Mucosa of descending colon (tissue), 3 donors: ENCODE data around the gene SS18L1. TPM values are rescaled to one million over a fixed set of nuclear protein-coding genes. Genes with fewer than 3 reads are reported as not detected.
A peak's percentile ranks its signal among the peaks of the same experiment; 100 is the strongest.

ENCODE experiments used
- ATAC-seq: fragments of 200-7000 bp; cut with Tn5 transposase; one replicate; pipeline ENCODE4 v1.9.1; 2020; ENCODE audit warnings: mild to moderate bottlenecking, moderate library complexity
- DNase-seq, 3 donors: peaks; one replicate each; pipeline ENCODE4 v3.0.0-alpha.2; 2020
- H3K36me3 ChIP-seq: fragments of 200-600 bp; one replicate; pipeline ENCODE4 v1.8.0; 2021; ENCODE audit warnings: low read depth, mild to moderate bottlenecking
- H3K4me1 ChIP-seq: fragments of 200-600 bp; one replicate; pipeline ENCODE4 v1.8.0; 2021; ENCODE audit warnings: low read depth, mild to moderate bottlenecking
- H3K4me3 ChIP-seq: fragments of 200-600 bp; one replicate; pipeline ENCODE4 v1.8.0; 2021; ENCODE audit warnings: mild to moderate bottlenecking
- H3K9me3 ChIP-seq: fragments of 200-600 bp; one replicate; pipeline ENCODE4 v1.8.0; 2021; ENCODE audit warnings: mild to moderate bottlenecking
- intact Hi-C, 2 donors: fragments of 100-400 bp; cut with DNase I in 1 of 2; cut with micrococcal nuclease in 1 of 2; formaldehyde crosslinking; loops; one replicate each; pipeline versions ENCODE4 v1.11.0 to v1.11.1; 2022; cut with DNase I, micrococcal nuclease
- total RNA-seq, 3 donors: library from RNA; stranded (reverse); fragmentation: NEBNext Ultra II Directional in 2 of 3; extraction: Animal tissue kit (Norgen Biotek cat#: 25700) in 2 of 3; gene quantifications; one replicate each; pipeline versions ENCODE4 v1.2.1 to v1.2.4, GENCODE V29; 2021 to 2023
- TF ChIP-seq, protein P1 (sequence below): fragments of 200-600 bp; IDR thresholded peaks from one replicate; pipeline ENCODE4 v1.8.0; 2022; ENCODE audit warnings: antibody characterized with exemption, mild to moderate bottlenecking
- donor health status: DM: no; HTN: no; CAD: no; lungs with moderate emphysema.
- donor health status: DM: no; HTN: no; CAD: no.
- donor health status: DM: no; HTN: yes; CAD: no.

SS18L1 gene
- total RNA-seq, 3 donors from 2014 or later = 13.2 to 16.0 (median 14.4) TPM

DNA sequence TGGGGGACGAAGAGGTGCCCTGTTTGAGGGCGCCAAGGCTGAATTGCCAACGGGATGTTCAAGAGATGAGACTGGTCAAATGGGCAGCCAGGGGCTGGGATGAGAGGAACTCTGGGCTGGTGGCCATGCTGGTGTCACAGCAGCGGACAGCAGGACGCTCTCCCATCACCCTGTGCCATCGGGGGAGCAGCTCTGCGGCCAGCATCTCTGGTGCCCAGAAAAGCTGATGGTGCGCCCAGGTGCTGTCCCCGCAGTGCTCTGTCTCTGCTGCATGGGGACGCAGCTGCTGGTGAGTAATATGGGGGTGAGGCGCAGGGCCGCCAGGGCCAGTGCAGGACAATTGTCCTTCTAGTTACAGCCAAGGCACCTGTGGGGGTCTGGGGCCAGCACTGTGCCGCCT, 81.5 kb downstream of the SS18L1 start:
- TF ChIP-seq, protein P1, sequence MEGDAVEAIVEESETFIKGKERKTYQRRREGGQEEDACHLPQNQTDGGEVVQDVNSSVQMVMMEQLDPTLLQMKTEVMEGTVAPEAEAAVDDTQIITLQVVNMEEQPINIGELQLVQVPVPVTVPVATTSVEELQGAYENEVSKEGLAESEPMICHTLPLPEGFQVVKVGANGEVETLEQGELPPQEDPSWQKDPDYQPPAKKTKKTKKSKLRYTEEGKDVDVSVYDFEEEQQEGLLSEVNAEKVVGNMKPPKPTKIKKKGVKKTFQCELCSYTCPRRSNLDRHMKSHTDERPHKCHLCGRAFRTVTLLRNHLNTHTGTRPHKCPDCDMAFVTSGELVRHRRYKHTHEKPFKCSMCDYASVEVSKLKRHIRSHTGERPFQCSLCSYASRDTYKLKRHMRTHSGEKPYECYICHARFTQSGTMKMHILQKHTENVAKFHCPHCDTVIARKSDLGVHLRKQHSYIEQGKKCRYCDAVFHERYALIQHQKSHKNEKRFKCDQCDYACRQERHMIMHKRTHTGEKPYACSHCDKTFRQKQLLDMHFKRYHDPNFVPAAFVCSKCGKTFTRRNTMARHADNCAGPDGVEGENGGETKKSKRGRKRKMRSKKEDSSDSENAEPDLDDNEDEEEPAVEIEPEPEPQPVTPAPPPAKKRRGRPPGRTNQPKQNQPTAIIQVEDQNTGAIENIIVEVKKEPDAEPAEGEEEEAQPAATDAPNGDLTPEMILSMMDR = no peak
- intact Hi-C loops = no loop called here
- Histone ChIP-seq H3K4me3 (no peak overlapping the region), H3K9me3 (no peaks in the 10 kb centered on the region), H3K4me1 (no peaks in the 10 kb centered on the region), H3K36me3 (no peaks in the 10 kb centered on the region)
- no peak for ATAC-seq
- DNase-seq = no peak

DNA sequence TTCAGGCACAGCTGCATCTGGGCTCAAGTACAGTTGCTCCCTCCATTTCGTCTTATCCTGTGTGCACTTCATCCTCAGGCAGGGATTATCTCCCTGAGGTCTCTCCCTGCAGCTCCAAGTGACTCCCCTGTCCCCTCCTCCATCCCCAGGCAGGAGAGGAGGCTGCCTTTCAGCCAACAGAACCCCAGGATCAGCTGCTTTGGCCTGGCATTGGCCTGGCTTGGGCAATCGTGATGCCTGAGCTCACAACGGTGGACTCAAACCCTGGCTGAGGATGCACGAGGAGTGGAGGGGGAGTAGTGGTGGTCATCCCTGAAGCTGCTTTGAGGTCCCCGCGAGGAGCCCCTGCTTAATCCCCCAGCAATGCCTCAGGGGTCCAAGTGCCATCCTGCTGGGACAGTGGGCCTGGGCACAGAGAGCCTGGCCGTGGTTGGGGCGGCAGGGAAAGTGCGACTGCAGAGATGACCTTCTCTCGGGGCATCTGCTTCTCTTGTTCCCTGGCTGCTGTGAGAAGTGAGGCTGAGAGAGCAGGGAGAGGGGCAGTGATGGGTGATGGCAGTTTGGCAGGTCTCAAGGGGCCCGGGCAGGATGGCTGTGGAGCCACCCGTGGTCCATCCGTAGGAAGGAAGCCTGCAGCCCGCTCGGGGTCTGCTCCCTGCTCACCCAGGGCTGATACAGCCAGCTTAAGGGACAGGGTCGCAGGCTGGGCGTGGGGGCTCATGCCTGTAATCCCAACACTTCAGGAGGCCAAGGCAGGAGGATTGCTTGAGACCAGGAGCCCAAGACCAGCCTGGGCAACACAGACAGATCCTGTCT, 82.5 kb downstream of the SS18L1 start:
- no peak for DNase-seq
- no peaks in the 10 kb centered on the region for H3K9me3 ChIP-seq
- no peak for ATAC-seq
- no peaks in the 10 kb centered on the region for H3K4me1 ChIP-seq
- H3K4me3 ChIP-seq = no peak overlapping the region
- TF ChIP-seq, protein P1 = no peak
- intact Hi-C loops = no loop called here
- H3K36me3 ChIP-seq = no peaks in the 10 kb centered on the region

DNA sequence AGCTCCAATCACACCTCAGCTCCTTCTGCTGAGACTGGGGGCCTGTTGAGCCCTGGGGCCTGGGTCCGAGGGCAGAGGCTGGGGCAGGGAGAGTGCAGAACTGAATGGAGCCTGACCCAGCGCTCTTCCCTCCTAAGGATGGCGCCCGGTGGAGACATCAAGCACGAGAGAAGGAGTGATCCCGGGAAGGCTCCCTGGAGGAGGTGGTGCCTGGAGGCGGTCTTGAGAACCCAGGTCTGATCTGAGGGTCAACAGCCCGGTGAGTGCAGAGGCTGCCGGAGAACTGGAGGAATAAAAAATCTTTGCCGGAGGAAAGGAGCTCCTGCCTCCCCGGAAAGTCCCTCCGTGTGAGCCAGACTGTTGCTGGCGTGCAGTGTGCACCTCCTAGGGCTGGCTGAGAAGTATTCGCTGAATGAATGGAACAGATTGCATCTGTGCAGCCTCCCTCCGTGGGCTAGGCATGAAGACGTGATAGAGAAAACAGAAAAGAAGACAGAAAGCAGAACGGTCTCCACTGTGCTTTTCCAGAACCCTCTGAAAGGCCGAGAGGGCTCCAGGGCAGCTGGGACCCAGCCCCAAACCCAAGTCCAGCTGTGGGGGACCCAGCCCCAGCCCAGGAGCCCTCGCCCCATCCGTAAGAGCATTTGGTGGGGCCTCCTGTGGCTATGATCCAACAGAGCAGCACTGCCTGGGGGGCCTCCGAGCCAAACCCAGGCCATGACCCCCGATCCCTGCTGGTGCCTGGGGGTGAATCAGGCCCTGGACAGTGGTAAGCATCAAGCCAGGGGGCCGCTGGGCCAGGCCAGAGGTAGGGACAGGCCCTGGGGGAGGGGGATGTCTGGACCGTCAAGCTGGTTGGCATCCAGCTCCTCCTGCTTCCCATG, 83.4 kb downstream of the SS18L1 start:
- intact Hi-C loops = no loop called here
- no peaks in the 10 kb centered on the region for H3K36me3 ChIP-seq
- no peak for ATAC-seq

DNA sequence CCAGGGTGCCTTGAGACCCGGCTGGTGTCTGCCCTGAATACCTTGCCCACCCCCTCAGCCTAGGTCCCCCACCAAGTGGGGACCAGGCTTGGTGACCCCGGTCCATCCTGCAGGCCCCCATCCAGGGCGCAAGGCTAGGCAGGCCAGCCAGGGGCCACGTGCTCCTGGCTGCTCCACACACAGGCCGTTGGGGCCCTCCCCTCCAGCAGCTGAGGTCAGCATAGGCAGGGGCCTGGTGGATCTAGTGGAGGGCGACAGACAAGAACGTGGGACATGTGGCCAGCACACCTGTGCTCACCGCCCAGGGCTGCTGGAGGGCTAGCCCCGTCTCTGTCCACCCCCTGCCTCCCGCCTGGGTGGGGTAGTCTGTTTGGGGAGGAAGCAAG, 84.0 kb downstream of the SS18L1 start:
- no peaks in the 10 kb centered on the region for H3K36me3 ChIP-seq
- DNase-seq (no peak), ATAC-seq (peak; percentile 4)
- intact Hi-C loops = no loop called here
- no peaks in the 10 kb centered on the region for H3K9me3 ChIP-seq
- H3K4me3 ChIP-seq = no peak overlapping the region
- H3K4me1 ChIP-seq = no peaks in the 10 kb centered on the region
- TF ChIP-seq, protein P1 = no peak

More for the DNA sequence above, 83.4 kb downstream of the SS18L1 start:
- Histone ChIP-seq H3K9me3 (no peaks in the 10 kb centered on the region), H3K4me1 (no peaks in the 10 kb centered on the region), H3K4me3 (no peak overlapping the region)
- TF ChIP-seq, protein P1 = no peak
- DNase-seq = no peak

DNA sequence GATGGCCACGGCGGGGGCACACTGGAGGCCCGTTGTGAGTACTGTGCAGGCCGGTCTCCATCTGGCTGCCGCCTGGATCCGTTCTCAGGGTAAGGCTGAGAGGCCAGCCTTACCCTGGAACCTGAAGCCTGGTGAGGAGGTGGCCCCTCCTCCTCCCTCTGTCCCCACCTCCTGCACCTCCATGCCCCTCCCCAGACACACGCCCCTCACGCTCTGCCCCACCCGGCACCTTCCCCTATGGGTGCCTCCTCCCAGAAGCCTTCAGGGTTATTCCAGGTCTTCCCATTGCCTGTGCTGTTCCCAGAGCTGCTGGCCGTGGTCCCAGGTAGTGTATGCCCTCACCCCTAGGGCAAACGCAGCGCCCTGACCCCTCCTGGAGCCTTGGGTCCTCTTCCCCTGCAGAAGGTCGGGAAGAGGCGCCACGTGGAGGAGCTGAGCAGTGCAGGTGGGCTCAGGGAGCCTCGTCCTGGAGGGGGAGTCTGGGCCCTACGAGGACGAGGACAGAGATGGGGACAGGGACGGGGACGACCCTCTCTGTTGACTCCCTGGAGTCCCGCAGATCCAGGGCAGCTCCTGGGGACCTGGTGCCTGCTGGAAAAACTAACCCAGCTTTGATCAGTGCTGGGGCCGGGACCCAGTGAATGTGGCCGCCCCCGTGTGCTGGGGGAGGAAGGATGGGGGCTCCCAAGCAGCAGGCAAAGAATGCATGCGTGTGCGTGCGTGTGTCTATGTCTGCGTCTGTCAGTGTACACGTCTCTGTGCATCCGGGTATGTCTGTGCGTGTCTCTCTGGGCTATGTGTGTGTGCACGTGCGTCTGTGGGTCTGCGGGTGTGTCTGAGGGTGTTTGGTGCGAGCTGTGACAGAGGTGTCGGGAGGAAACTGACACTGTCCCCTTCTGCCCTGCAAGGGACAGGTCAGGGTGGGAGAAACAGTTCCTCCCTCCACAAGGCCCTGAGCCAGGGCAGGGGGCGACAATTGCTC, 84.7 kb downstream of the SS18L1 start:
- peak; percentile 43 to 59 (median 55) for DNase-seq

More for the DNA sequence above, 84.7 kb downstream of the SS18L1 start:
- no peaks in the 10 kb centered on the region for H3K36me3 ChIP-seq
- ATAC-seq = peak; percentile 85
- TF ChIP-seq, protein P1 = no peak
- no peaks in the 10 kb centered on the region for H3K4me1 ChIP-seq
- no peaks in the 10 kb centered on the region for H3K9me3 ChIP-seq
- intact Hi-C loops = no loop called here
- H3K4me3 ChIP-seq = no peak overlapping the region
